Cardiac fibroblast (primary cell): ENCODE data around the gene PTGR2.
"Not testable (repeated sequence)": the region's sequence is repeated elsewhere in the genome, so short reads cannot be mapped to it uniquely, and the experiment has no call there.

Source experiments
- DNase-seq, 2 donors: peaks; one replicate each; pipeline versions ENCODE4 v3.0.0 to v3.0.0-alpha.2; 2010; ENCODE audit warnings: low read depth in 2 of 2
- H3K4me3 ChIP-seq, 2 donors: replicated peaks in 1 of 2; 1 replicate in 1 of 2; 2 replicates in 1 of 2; pipeline ENCODE4 v1.5.1; 2011; ENCODE audit warnings: low read depth in 2 of 2, low read length in 2 of 2, mild to moderate bottlenecking in 2 of 2, moderate library complexity in 1 of 2
- CTCF ChIP-seq: IDR thresholded peaks from one replicate; pipeline ENCODE4 v1.5.1; 2011; ENCODE audit warnings: low read depth, mild to moderate bottlenecking, low read length, inconsistent platforms

The PTGR2 gene

GRCh38 chr14:73913256-73913655 is 61.6 kb downstream of the PTGR2 start:
- no peak overlapping the region for H3K4me3 ChIP-seq
- TF ChIP-seq CTCF, result no peak
- DNase-seq, result peak; percentile 26 to 67

DNA sequence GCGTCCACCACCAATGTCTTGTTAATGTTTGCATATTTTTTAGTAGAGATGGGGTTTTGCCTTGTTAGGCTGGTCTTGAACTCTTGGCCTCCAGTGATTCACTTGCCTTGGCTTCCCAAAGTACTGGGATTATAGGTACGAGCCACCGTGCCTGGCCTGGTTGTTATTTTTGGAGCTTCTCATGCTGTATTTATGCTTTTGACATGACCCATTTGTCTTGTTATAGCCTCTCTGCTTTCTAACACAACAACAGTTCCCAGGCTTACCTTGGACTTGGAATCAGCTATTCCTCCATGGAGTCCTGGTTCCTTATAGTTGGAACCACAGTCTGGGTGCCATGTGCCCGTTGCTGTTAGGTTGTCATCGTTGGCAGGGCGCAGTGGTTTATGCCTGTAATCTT is 64.7 kb downstream of the PTGR2 start:
- no peak for DNase-seq
- TF ChIP-seq CTCF, result no peak

DNA sequence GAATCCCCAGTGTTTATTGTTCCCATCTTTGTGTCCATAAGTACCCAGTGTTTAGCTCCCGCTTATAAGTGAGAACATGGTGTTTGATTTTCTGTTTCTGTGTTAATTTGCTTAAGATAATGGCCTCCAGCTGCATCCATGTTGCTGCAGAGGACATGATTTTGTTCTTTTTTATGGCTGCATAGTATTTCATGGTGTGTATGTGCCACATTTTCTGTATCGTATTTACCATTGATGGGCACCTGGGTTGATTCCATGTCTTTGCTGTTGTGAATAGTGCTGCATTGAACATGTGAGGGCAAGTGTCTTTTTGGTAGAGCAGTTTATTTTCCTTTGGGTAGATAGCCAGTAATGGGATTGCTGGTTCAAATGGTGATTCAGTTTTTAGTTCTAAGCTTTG is 67.8 kb downstream of the PTGR2 start:
- not testable (repeated sequence) for H3K4me3 ChIP-seq, DNase-seq

More for the DNA sequence above, 64.7 kb downstream of the PTGR2 start:
- no peak overlapping the region for H3K4me3 ChIP-seq

DNA sequence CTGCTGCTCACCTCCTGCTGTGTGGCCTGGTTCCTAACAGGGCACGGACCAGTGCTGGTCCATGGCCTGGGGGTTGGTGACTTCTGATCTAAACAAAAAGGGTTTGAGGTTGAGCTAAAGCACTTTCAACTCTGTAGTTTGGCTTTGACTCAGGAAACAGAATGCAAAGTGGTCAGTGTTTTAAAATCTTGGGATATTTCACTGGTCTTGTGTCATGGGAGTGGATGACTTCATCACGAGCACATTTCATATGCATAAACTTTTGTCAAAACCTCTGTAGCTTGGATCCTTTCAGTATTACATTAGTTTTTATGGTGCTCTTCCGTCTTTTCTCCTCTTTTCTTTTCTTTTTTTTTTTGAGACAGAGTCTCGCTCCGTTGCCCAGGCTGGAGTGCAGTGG is 72.7 kb downstream of the PTGR2 start:
- DNase-seq, result no peak
- no peak for TF ChIP-seq CTCF
- no peak overlapping the region for H3K4me3 ChIP-seq
